ENCODE data around the gene SPRYD4.
"Not testable (repeated sequence)": the region's sequence is repeated elsewhere in the genome, so short reads cannot be mapped to it uniquely, and the experiment has no call there.

Gene SPRYD4

GRCh38 chr12:56468216-56469006, at the start of gene SPRYD4:
SPRYD4 (plus strand) TSS chr12:56468578; CDS start chr12:56468592, 14 bp downstream.
- peak; percentile 91 to 96 for DNase-seq

GRCh38 chr12:56420411-56420810, 48.0 kb upstream of the SPRYD4 start:
- DNase-seq: no peak

GRCh38 chr12:56425193-56425592, 43.2 kb upstream of the SPRYD4 start:
- no peak for DNase-seq

- no peak for DNase-seq
Measured at GRCh38 chr12:56425940-56426438, 42.4 kb upstream of the SPRYD4 start.

- DNase-seq: no peak
Measured at GRCh38 chr12:56431288-56431687, 37.1 kb upstream of the SPRYD4 start.

GRCh38 chr12:56431850-56432249, 36.5 kb upstream of the SPRYD4 start:
- DNase-seq: no peak

- no peak for DNase-seq
Measured at GRCh38 chr12:56434828-56435227, 33.5 kb upstream of the SPRYD4 start.

- no peak for DNase-seq
Measured at GRCh38 chr12:56437430-56438176, 30.8 kb upstream of the SPRYD4 start.

- DNase-seq: not testable (repeated sequence)
Measured at GRCh38 chr12:56443208-56443607, 25.2 kb upstream of the SPRYD4 start.

- DNase-seq: peak; percentile 88 to 91
Measured at GRCh38 chr12:56448860-56449621, 19.3 kb upstream of the SPRYD4 start, which contains the start of gene TIMELESS. TIMELESS (minus strand) TSS chr12:56449426; CDS start chr12:56434170, 15,256 bp downstream.

GRCh38 chr12:56449622-56449984, 18.8 kb upstream of the SPRYD4 start:
- DNase-seq: no peak

- DNase-seq: no peak
Measured at GRCh38 chr12:56450241-56450640, 18.1 kb upstream of the SPRYD4 start.

GRCh38 chr12:56451147-56451546, 17.2 kb upstream of the SPRYD4 start:
- DNase-seq: no peak

GRCh38 chr12:56454557-56454956, 13.8 kb upstream of the SPRYD4 start, which contains the start of gene MIP:
MIP (minus strand) TSS chr12:56454657; CDS start chr12:56454613, 44 bp downstream.
- DNase-seq: no peak

- no peak for DNase-seq
Measured at GRCh38 chr12:56457817-56458216, 10.6 kb upstream of the SPRYD4 start.

GRCh38 chr12:56461235-56462159, 6.9 kb upstream of the SPRYD4 start:
- peak in 1 of 2 donors; percentile 3 for DNase-seq

- no peak for DNase-seq
Measured at GRCh38 chr12:56462565-56462964, 5.8 kb upstream of the SPRYD4 start.

- DNase-seq: peak in 1 of 2 donors; percentile 9
Measured at GRCh38 chr12:56469007-56469930, 891 bp downstream of the SPRYD4 start.

- DNase-seq: no peak
Measured at GRCh38 chr12:56474389-56474788, 6.0 kb downstream of the SPRYD4 start.

GRCh38 chr12:56476143-56476542, 7.8 kb downstream of the SPRYD4 start:
- no peak for DNase-seq
